GM18502 (cell line): Measurements from ENCODE around the gene ELAC2.
"Not testable (repeated sequence)": the region's sequence is repeated elsewhere in the genome, so short reads cannot be mapped to it uniquely, and the experiment has no call there.

Experiments
- ATAC-seq: cut with Tn5 transposase; IDR thresholded peaks from one replicate; pipeline ENCODE4 v1.9.1; 2021; ENCODE audit warnings: mild to moderate bottlenecking; ENCODE audit not compliant: unreplicated experiment, poor library complexity

Gene ELAC2

GRCh38 chr17:12993631-12994030 lies 24.2 kb downstream of the ELAC2 start:
- no peak for ATAC-seq

- no peak for ATAC-seq
Observed at GRCh38 chr17:12992676-12993075, 25.2 kb downstream of the ELAC2 start.

- ATAC-seq = no peak
Observed at GRCh38 chr17:12990926-12991325, 26.9 kb downstream of the ELAC2 start.

GRCh38 chr17:12990041-12990808 lies 27.6 kb downstream of the ELAC2 start:
- ATAC-seq = no peak

GRCh38 chr17:12987120-12987519 lies 30.7 kb downstream of the ELAC2 start:
- ATAC-seq = no peak

- no peak for ATAC-seq
Observed at GRCh38 chr17:12985431-12986293, 32.2 kb downstream of the ELAC2 start.

GRCh38 chr17:12983991-12984884 lies 33.6 kb downstream of the ELAC2 start:
- no peak for ATAC-seq

GRCh38 chr17:12982224-12982623 lies 35.6 kb downstream of the ELAC2 start:
- ATAC-seq = peak; percentile 48

GRCh38 chr17:12979826-12980500 lies 37.9 kb downstream of the ELAC2 start:
- ATAC-seq = no peak

GRCh38 chr17:12979246-12979645 lies 38.6 kb downstream of the ELAC2 start:
- no peak for ATAC-seq

GRCh38 chr17:12978787-12979186 lies 39.0 kb downstream of the ELAC2 start:
- not testable (repeated sequence) for ATAC-seq

GRCh38 chr17:12977008-12977751 lies 40.6 kb downstream of the ELAC2 start:
- no peak for ATAC-seq

- no peak for ATAC-seq
Observed at GRCh38 chr17:12974005-12974531, 43.8 kb downstream of the ELAC2 start.

GRCh38 chr17:12973496-12974004 lies 44.3 kb downstream of the ELAC2 start:
- ATAC-seq = no peak

GRCh38 chr17:12967962-12968361 lies 49.9 kb downstream of the ELAC2 start:
- ATAC-seq = no peak

GRCh38 chr17:12966413-12966812 lies 51.4 kb downstream of the ELAC2 start:
- no peak for ATAC-seq

- ATAC-seq = no peak
Observed at GRCh38 chr17:12965988-12966387, 51.8 kb downstream of the ELAC2 start.

- ATAC-seq = no peak
Observed at GRCh38 chr17:12964840-12965239, 53.0 kb downstream of the ELAC2 start.

GRCh38 chr17:12964162-12964561 lies 53.7 kb downstream of the ELAC2 start:
- ATAC-seq = no peak
